ENCODE data around the gene NLGN2. TPM values are rescaled to one million over a fixed set of nuclear protein-coding genes. Genes with fewer than 3 reads are reported as not detected.

NLGN2 gene
- total RNA-seq, 1 donor from 2014 or later = 3.1 TPM

GRCh38 chr17:7468804-7469389 is 61.3 kb downstream of the NLGN2 start:
- Histone ChIP-seq H3K9ac (ENCODE audit: low read depth in 1 of 3, low read length in 3 of 3) (no peak overlapping the region), H3K36me3 (ENCODE audit: control insufficient read depth in 3 of 3, insufficient read depth in 3 of 3, low read length in 3 of 3) (peaks cover 9 to 15% (median 10%) of the 10 kb centered on the region in 3 donors), H3K4me1 (ENCODE audit: control insufficient read depth in 3 of 3, insufficient read depth in 3 of 3, low read length in 3 of 3) (peaks cover 26 to 38% (median 30%) of the 10 kb centered on the region in 3 donors), H3K9me3 (ENCODE audit: control insufficient read depth in 3 of 3, low read length in 3 of 3) (no peaks in the 10 kb centered on the region), H3K27ac (ENCODE audit: low read depth, low read length) (no peak overlapping the region), H3K27me3 (ENCODE audit: control insufficient read depth in 3 of 3, insufficient read depth in 3 of 3, low read length in 3 of 3) (no peaks in the 10 kb centered on the region), H3K4me3 (ENCODE audit: low read length in 3 of 3) (no peak overlapping the region)

Other genes with a start within 250 kb of the NLGN2 start
- gene ASGR1, start 228.5 kb upstream of the NLGN2 start, total RNA-seq = 1.0 TPM
- gene DLG4, start 188.0 kb upstream of the NLGN2 start, total RNA-seq = 7.3 TPM
- gene ACADVL, start 187.9 kb upstream of the NLGN2 start, total RNA-seq = 119 TPM
- 63.2 TPM for gene DVL2, start 173.3 kb upstream of the NLGN2 start, total RNA-seq
- gene PHF23, start 168.4 kb upstream of the NLGN2 start, total RNA-seq = 30.3 TPM
- gene GABARAP, start 165.4 kb upstream of the NLGN2 start, total RNA-seq = 259 TPM
- 39.7 TPM for gene CTDNEP1, start 156.1 kb upstream of the NLGN2 start, total RNA-seq
- 28.2 TPM for gene ELP5, start 155.6 kb upstream of the NLGN2 start, total RNA-seq
- not detected for gene CLDN7, start 145.4 kb upstream of the NLGN2 start, total RNA-seq
- gene SLC2A4, start 126.1 kb upstream of the NLGN2 start, total RNA-seq = 34.4 TPM
- gene YBX2, start 113.2 kb upstream of the NLGN2 start, total RNA-seq = 0.52 TPM
- gene EIF5A, start 100.2 kb upstream of the NLGN2 start, total RNA-seq = 185 TPM
- gene GPS2, start 92.5 kb upstream of the NLGN2 start, total RNA-seq = 24.5 TPM
- gene NEURL4, start 78.5 kb upstream of the NLGN2 start, total RNA-seq = 19.8 TPM
- gene ACAP1, start 71.3 kb upstream of the NLGN2 start, total RNA-seq = 2.1 TPM
- gene KCTD11, start 55.7 kb upstream of the NLGN2 start, total RNA-seq = 4.2 TPM
- not detected for gene TMEM95, start 52.7 kb upstream of the NLGN2 start, total RNA-seq
- not detected for gene TNK1, start 26.8 kb upstream of the NLGN2 start, total RNA-seq
- 10.4 TPM for gene PLSCR3, start 13.3 kb upstream of the NLGN2 start, total RNA-seq
- gene TMEM256, start 3.7 kb upstream of the NLGN2 start, total RNA-seq = 149 TPM
- gene SPEM1, start 12.5 kb downstream of the NLGN2 start, total RNA-seq = not detected
- gene SPEM2, start 17.8 kb downstream of the NLGN2 start, total RNA-seq = not detected
- gene SPEM3, start 21.0 kb downstream of the NLGN2 start, total RNA-seq = not detected
- gene TMEM102, start 27.6 kb downstream of the NLGN2 start, total RNA-seq = 0.52 TPM
- 1.0 TPM for gene FGF11, start 31.7 kb downstream of the NLGN2 start, total RNA-seq
- gene CHRNB1, start 37.2 kb downstream of the NLGN2 start, total RNA-seq = 31.3 TPM
- gene ZBTB4, start 71.8 kb downstream of the NLGN2 start, total RNA-seq = 10.4 TPM
- gene SLC35G6, start 73.6 kb downstream of the NLGN2 start, total RNA-seq = not detected
- 91.3 TPM for gene POLR2A, start 76.5 kb downstream of the NLGN2 start, total RNA-seq
- 4.7 TPM for gene TNFSF12, start 141.2 kb downstream of the NLGN2 start, total RNA-seq
- gene TNFSF13, start 150.9 kb downstream of the NLGN2 start, total RNA-seq = 2.1 TPM
- 31.3 TPM for gene SENP3, start 154.1 kb downstream of the NLGN2 start, total RNA-seq
- 4.2 TPM for gene CD68, start 171.8 kb downstream of the NLGN2 start, total RNA-seq
- 26.1 TPM for gene MPDU1, start 176.0 kb downstream of the NLGN2 start, total RNA-seq
- gene SOX15, start 182.2 kb downstream of the NLGN2 start, total RNA-seq = not detected
- gene FXR2, start 207.1 kb downstream of the NLGN2 start, total RNA-seq = 42.3 TPM
- gene SAT2, start 220.0 kb downstream of the NLGN2 start, total RNA-seq = 41.2 TPM
- gene SHBG, start 222.3 kb downstream of the NLGN2 start, total RNA-seq = not detected
- 1.6 TPM for gene ATP1B2, start 243.1 kb downstream of the NLGN2 start, total RNA-seq

All from skeletal muscle tissue (tissue), 4 donors.